Colonic mucosa (tissue), 4 donors: ENCODE results near the gene CYP51A1. TPM values are rescaled to one million over a fixed set of nuclear protein-coding genes. Genes with fewer than 3 reads are reported as not detected.
"Not testable (repeated sequence)": the region's sequence is repeated elsewhere in the genome, so short reads cannot be mapped to it uniquely, and the experiment has no call there.

Source experiments
- DNase-seq: peaks from one replicate; pipeline ENCODE4 v3.0.0-alpha.2; 2020
- H3K27ac ChIP-seq: fragments of 200-600 bp; one replicate; pipeline ENCODE4 v1.8.0; 2021
- H3K27me3 ChIP-seq: fragments of 200-600 bp; one replicate; pipeline ENCODE4 v1.8.0; 2021
- H3K36me3 ChIP-seq: fragments of 200-600 bp; one replicate; pipeline ENCODE4 v1.8.0; 2021
- H3K4me1 ChIP-seq: fragments of 200-600 bp; one replicate; pipeline ENCODE4 v1.8.0; 2021; ENCODE audit warnings: mild to moderate bottlenecking
- H3K4me3 ChIP-seq: fragments of 200-600 bp; one replicate; pipeline ENCODE4 v1.8.0; 2021
- H3K9ac ChIP-seq, 2 donors: one replicate each; pipeline ENCODE4 v1.7.0; 2013; ENCODE audit warnings: control low read depth in 2 of 2, low read depth in 2 of 2, low read length in 2 of 2
- H3K9me3 ChIP-seq: fragments of 200-600 bp; one replicate; pipeline ENCODE4 v1.8.0; 2021
- intact Hi-C: fragments of 100-400 bp; cut with DNase I; formaldehyde crosslinking; loops from one replicate; pipeline ENCODE4 v1.14.1; 2022
- total RNA-seq, 2 donors: library from RNA; stranded (reverse); fragmentation: NEBNext Ultra II Directional in 1 of 2; extraction: Animal tissue kit (Norgen Biotek cat#: 25700) in 1 of 2; gene quantifications; one replicate each; pipeline ENCODE4 v1.2.1, GENCODE V29; 2021
- TF ChIP-seq, protein P1 (sequence below): fragments of 200-600 bp; IDR thresholded peaks from one replicate; pipeline ENCODE4 v1.8.0; 2022; ENCODE audit warnings: antibody characterized with exemption, mild to moderate bottlenecking
- donor health status: healthy.
- donor health status: DM: no; HTN: no; CAD: no.
- donor health status: DM: no; HTN: no; CAD: no.

Gene CYP51A1
- total RNA-seq, 2 donors from 2014 or later: 125 to 322 TPM

DNA sequence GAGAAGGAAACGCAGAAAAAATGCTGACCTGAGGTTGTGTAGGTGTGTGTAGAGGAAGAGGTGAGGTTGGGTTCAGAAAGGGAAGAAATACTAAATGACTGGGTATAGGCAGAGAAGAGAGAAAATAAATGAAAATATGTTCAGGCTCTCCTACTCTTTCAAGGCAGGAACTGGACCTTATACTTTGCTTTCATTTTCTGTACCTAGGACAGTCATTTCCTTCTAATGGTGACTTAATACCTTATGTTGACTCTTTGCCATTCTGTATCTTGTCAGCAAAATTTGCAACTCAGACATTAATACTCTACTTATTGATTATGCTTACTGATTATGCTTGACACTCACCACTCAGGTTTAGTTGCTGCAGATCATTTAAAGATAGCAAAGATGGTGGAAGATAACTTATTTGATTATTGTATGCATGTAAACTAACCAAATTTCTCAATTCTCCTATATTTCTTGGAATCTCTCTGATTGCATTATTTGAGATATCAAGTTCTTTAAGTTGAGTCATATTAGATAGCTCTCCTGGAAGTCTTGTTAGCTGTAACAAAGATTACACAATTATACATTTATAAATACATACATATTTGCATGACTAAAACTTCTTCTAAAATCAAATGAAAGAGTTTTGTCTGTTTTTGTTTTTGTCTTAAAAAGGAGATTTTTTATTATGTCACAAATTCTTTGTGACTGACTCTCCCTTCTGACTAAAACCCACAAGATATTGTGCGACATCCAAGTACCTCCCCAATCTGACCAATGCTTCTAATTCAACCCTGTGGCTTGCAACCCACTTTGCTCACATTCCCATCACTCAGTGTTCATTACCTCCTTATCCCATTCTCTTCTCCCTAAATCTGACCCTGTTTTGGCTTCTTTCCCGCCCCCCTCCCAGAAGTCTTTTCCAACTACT is 24.6 kb upstream of the CYP51A1 start:
- TF ChIP-seq, protein P1, sequence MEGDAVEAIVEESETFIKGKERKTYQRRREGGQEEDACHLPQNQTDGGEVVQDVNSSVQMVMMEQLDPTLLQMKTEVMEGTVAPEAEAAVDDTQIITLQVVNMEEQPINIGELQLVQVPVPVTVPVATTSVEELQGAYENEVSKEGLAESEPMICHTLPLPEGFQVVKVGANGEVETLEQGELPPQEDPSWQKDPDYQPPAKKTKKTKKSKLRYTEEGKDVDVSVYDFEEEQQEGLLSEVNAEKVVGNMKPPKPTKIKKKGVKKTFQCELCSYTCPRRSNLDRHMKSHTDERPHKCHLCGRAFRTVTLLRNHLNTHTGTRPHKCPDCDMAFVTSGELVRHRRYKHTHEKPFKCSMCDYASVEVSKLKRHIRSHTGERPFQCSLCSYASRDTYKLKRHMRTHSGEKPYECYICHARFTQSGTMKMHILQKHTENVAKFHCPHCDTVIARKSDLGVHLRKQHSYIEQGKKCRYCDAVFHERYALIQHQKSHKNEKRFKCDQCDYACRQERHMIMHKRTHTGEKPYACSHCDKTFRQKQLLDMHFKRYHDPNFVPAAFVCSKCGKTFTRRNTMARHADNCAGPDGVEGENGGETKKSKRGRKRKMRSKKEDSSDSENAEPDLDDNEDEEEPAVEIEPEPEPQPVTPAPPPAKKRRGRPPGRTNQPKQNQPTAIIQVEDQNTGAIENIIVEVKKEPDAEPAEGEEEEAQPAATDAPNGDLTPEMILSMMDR: no peak
- Histone ChIP-seq H3K27ac (no peak overlapping the region), H3K27me3 (no peaks in the 10 kb centered on the region), H3K9me3 (no peaks in the 10 kb centered on the region), H3K4me1 (no peaks in the 10 kb centered on the region), H3K9ac (no peak overlapping the region), H3K4me3 (no peak overlapping the region), H3K36me3 (no peaks in the 10 kb centered on the region)
- no peak for DNase-seq
- intact Hi-C loops: no loop called here

GRCh38 chr7:92156990-92157389 is 22.7 kb upstream of the CYP51A1 start:
- no peaks in the 10 kb centered on the region for H3K27me3 ChIP-seq
- H3K27ac ChIP-seq: no peak overlapping the region
- H3K4me1 ChIP-seq: no peaks in the 10 kb centered on the region
- H3K9ac ChIP-seq: no peak overlapping the region
- no peaks in the 10 kb centered on the region for H3K36me3 ChIP-seq
- H3K4me3 ChIP-seq: no peak overlapping the region
- intact Hi-C loops: no loop called here
- no peaks in the 10 kb centered on the region for H3K9me3 ChIP-seq
- TF ChIP-seq, protein P1: no peak
- no peak for DNase-seq

DNA sequence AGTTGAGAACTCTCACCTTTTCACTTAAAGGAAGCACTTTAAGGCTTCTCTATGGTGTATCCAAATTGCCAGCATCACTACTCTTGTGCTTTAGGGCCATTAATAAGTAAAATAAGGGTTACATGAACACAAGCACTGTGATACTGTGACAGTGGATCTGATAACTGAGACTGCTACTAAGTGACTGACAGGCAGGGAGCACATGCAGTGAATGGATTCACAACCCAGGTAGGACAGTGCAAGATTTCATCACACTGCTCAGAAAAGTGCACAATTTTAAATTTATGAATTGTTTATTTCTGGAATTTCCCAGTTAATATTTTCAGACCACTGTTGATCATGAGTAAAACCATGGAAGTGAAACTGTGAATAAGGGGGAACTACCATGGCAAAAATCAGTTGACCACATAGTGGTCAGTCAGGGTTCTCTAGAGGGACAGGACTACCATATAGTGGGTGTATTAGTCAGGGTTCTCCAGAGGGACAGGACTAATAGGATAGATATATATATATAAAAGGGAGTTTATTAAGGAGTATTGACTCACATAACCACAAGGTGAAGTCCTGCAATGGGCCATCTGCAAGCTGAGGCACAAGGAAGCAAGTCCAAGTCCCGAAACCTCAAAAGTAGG is 20.9 kb upstream of the CYP51A1 start:
- no peaks in the 10 kb centered on the region for H3K27me3 ChIP-seq
- H3K27ac ChIP-seq: no peak overlapping the region
- H3K9me3 ChIP-seq: no peaks in the 10 kb centered on the region
- no peaks in the 10 kb centered on the region for H3K4me1 ChIP-seq
- DNase-seq: no peak
- H3K4me3 ChIP-seq: no peak overlapping the region
- H3K9ac ChIP-seq: no peak overlapping the region
- H3K36me3 ChIP-seq: no peaks in the 10 kb centered on the region
- intact Hi-C loops: no loop called here
- TF ChIP-seq, protein P1: no peak

DNA sequence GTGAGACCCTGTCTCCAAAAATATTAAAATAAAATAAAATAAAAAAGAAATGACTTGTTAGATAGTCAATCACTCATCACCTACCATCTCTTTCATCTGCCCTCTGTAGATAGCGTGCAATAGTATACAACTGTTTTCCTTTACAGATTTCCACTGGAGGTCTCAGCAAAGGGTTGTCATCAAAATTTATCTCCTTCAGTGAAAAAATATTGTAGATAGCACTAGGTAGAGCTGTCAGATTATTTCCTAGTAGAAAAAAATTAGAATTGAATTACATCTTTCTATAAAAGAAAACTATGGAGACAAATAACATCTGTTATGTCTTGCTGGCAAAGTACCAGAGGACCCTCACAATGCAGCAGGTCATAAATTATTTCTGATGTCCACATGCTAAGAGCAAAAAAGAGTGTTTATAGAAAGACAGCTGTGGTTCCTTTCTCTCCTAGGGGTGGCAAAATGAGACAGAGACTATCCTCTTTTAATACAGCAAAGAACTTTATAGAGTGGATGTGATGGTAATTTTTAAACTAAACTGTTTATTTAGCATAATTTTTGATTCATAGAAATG is 16.3 kb upstream of the CYP51A1 start:
- H3K9ac ChIP-seq: no peak overlapping the region
- H3K27ac ChIP-seq: no peak overlapping the region
- no peak overlapping the region for H3K4me3 ChIP-seq
- H3K27me3 ChIP-seq: no peaks in the 10 kb centered on the region
- no peaks in the 10 kb centered on the region for H3K9me3 ChIP-seq
- TF ChIP-seq, protein P1: no peak
- H3K4me1 ChIP-seq: no peaks in the 10 kb centered on the region
- intact Hi-C loops: no loop called here
- no peaks in the 10 kb centered on the region for H3K36me3 ChIP-seq
- DNase-seq: no peak

- Histone ChIP-seq H3K4me1 (no peaks in the 10 kb centered on the region), H3K9ac (no peak overlapping the region), H3K9me3 (no peaks in the 10 kb centered on the region), H3K36me3 (no peaks in the 10 kb centered on the region), H3K27me3 (no peaks in the 10 kb centered on the region), H3K4me3 (no peak overlapping the region), H3K27ac (no peak overlapping the region)
- TF ChIP-seq, protein P1: no peak
- intact Hi-C loops: no loop called here
- no peak for DNase-seq
Observed at GRCh38 chr7:92149736-92150239, 15.5 kb upstream of the CYP51A1 start.

DNA sequence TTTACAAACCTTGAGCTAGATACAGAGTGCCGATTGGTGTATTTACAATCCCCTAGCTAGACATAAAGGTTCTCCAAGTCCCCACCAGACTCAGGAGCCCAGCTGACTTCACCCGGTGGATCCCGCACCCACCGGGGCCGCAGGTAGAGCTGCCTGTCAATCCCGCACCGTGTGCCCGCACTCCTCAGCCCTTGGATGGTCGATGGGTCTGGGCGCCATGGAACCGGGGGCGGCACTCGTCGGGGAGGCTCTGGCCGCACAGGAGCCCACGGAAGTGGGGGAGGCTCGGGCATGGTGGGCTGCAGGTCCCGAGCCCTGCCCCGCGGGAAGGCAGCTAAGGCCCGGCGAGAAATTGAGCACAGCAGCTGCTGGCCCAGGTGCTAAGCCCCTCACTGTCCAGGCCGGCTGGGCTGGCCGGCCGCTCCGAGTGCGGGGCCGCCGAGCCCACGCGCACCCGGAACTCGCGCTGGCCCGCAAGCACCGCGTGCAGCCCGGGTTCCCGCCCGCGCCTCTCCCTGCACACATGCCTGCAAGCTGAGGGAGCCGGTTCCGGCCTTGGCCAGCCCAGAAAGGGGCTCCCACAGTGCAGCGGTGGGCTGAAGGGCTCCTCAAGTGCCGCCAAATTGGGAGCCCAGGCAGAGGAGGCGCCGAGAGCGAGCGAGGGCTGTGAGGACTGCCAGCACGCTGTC is 9.1 kb upstream of the CYP51A1 start:
- H3K36me3 ChIP-seq, H3K27me3 ChIP-seq, H3K9ac ChIP-seq, H3K27ac ChIP-seq, intact Hi-C loops, H3K9me3 ChIP-seq, DNase-seq, H3K4me1 ChIP-seq, H3K4me3 ChIP-seq: not testable (repeated sequence)

DNA sequence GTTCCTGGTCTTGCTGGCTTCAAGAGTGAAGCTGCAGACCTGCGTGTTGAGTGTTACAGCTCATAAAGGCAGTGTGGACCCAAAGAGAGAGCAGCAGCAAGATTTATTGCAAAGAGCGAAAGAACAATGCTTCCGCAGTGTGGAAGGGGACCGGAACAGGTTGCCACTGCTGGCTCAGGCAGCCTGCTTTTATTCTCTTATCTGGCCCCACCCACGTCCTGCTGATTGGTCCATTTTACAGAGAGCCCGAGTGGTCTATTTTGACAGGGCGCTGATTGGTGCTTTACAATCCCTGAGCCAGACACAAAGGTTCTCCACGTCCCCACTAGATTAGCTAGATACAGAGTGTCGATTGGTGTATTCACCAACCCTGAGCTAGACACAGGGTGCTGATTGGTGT is 8.5 kb upstream of the CYP51A1 start:
- DNase-seq, H3K9me3 ChIP-seq, H3K36me3 ChIP-seq, H3K27me3 ChIP-seq, H3K4me3 ChIP-seq, intact Hi-C loops, H3K9ac ChIP-seq, H3K4me1 ChIP-seq, H3K27ac ChIP-seq: not testable (repeated sequence)
